T-helper 1 cell treated with Interleukin-12 subunit alpha and Interleukin-12 subunit beta and Interleukin-4 antibody, amounts not matched to agents 30 μg/mL and 1 μg/mL, for 36 hours (primary cell): ENCODE measurements around the gene RIMBP2.

ENCODE experiments used
- H3K27ac Mint-ChIP-seq: one replicate; pipeline ENCODE4 v1.8.0; 2021; ENCODE audit warnings: mild to moderate bottlenecking, mixed read lengths
- H3K27me3 Mint-ChIP-seq: one replicate; pipeline ENCODE4 v1.8.0; 2021; ENCODE audit warnings: low read depth, mixed read lengths
- H3K36me3 Mint-ChIP-seq: one replicate; pipeline ENCODE4 v1.8.0; 2021; ENCODE audit warnings: low read depth, mixed read lengths
- H3K4me1 Mint-ChIP-seq: one replicate; pipeline ENCODE4 v1.8.0; 2021; ENCODE audit warnings: low read depth, mixed read lengths
- H3K4me3 Mint-ChIP-seq: one replicate; pipeline ENCODE4 v1.8.0; 2021; ENCODE audit warnings: mild to moderate bottlenecking, moderate library complexity, mixed read lengths
- H3K9me3 Mint-ChIP-seq: one replicate; pipeline ENCODE4 v1.8.0; 2021; ENCODE audit warnings: mixed read lengths

The RIMBP2 gene

GRCh38 chr12:130435826-130436225 is 280.3 kb downstream of the RIMBP2 start:
- Mint-ChIP-seq H3K9me3 (peaks cover 8% of the 10 kb centered on the region), H3K4me1 (no peaks in the 10 kb centered on the region), H3K27ac (no peak overlapping the region), H3K27me3 (no peaks in the 10 kb centered on the region), H3K36me3 (peaks cover 1% of the 10 kb centered on the region), H3K4me3 (no peak overlapping the region)

GRCh38 chr12:130435331-130435730 is 280.8 kb downstream of the RIMBP2 start:
- no peak overlapping the region for H3K27ac Mint-ChIP-seq
- no peaks in the 10 kb centered on the region for H3K4me1 Mint-ChIP-seq
- H3K4me3 Mint-ChIP-seq, result no peak overlapping the region
- H3K9me3 Mint-ChIP-seq, result peaks cover 5% of the 10 kb centered on the region
- peaks cover 1% of the 10 kb centered on the region for H3K36me3 Mint-ChIP-seq
- no peaks in the 10 kb centered on the region for H3K27me3 Mint-ChIP-seq

- Mint-ChIP-seq H3K27ac (no peak overlapping the region), H3K4me3 (no peak overlapping the region), H3K27me3 (no peaks in the 10 kb centered on the region), H3K9me3 (peaks cover 5% of the 10 kb centered on the region), H3K36me3 (no peaks in the 10 kb centered on the region), H3K4me1 (no peaks in the 10 kb centered on the region)
Observed at GRCh38 chr12:130434560-130434959, 281.5 kb downstream of the RIMBP2 start.

- H3K27ac Mint-ChIP-seq, result no peak overlapping the region
- peaks cover under 1% of the 10 kb centered on the region for H3K9me3 Mint-ChIP-seq
- H3K27me3 Mint-ChIP-seq, result no peaks in the 10 kb centered on the region
- H3K4me1 Mint-ChIP-seq, result no peaks in the 10 kb centered on the region
- no peak overlapping the region for H3K4me3 Mint-ChIP-seq
- no peaks in the 10 kb centered on the region for H3K36me3 Mint-ChIP-seq
Observed at GRCh38 chr12:130433834-130434233, 282.3 kb downstream of the RIMBP2 start.

- no peak overlapping the region for H3K27ac Mint-ChIP-seq
- no peaks in the 10 kb centered on the region for H3K27me3 Mint-ChIP-seq
- no peak overlapping the region for H3K4me3 Mint-ChIP-seq
- H3K4me1 Mint-ChIP-seq, result no peaks in the 10 kb centered on the region
- H3K9me3 Mint-ChIP-seq, result no peaks in the 10 kb centered on the region
- H3K36me3 Mint-ChIP-seq, result no peaks in the 10 kb centered on the region
Observed at GRCh38 chr12:130433411-130433810, 282.7 kb downstream of the RIMBP2 start.

- H3K36me3 Mint-ChIP-seq, result no peaks in the 10 kb centered on the region
- no peaks in the 10 kb centered on the region for H3K4me1 Mint-ChIP-seq
- no peak overlapping the region for H3K27ac Mint-ChIP-seq
- H3K9me3 Mint-ChIP-seq, result no peaks in the 10 kb centered on the region
- no peaks in the 10 kb centered on the region for H3K27me3 Mint-ChIP-seq
- no peak overlapping the region for H3K4me3 Mint-ChIP-seq
Observed at GRCh38 chr12:130431176-130431575, 284.9 kb downstream of the RIMBP2 start.

- Mint-ChIP-seq H3K4me1 (no peaks in the 10 kb centered on the region), H3K27me3 (no peaks in the 10 kb centered on the region), H3K36me3 (no peaks in the 10 kb centered on the region), H3K4me3 (no peak overlapping the region), H3K9me3 (no peaks in the 10 kb centered on the region), H3K27ac (no peak overlapping the region)
Observed at GRCh38 chr12:130429656-130430505, 286.2 kb downstream of the RIMBP2 start.

GRCh38 chr12:130428116-130428515 is 288.0 kb downstream of the RIMBP2 start:
- Mint-ChIP-seq H3K36me3 (no peaks in the 10 kb centered on the region), H3K4me3 (no peak overlapping the region), H3K4me1 (no peaks in the 10 kb centered on the region), H3K27me3 (no peaks in the 10 kb centered on the region), H3K9me3 (no peaks in the 10 kb centered on the region), H3K27ac (no peak overlapping the region)

GRCh38 chr12:130427381-130427887 is 288.7 kb downstream of the RIMBP2 start:
- Mint-ChIP-seq H3K4me1 (no peaks in the 10 kb centered on the region), H3K27ac (no peak overlapping the region), H3K4me3 (no peak overlapping the region), H3K9me3 (no peaks in the 10 kb centered on the region), H3K27me3 (no peaks in the 10 kb centered on the region), H3K36me3 (no peaks in the 10 kb centered on the region)

GRCh38 chr12:130425698-130426245 is 290.3 kb downstream of the RIMBP2 start:
- H3K27me3 Mint-ChIP-seq, result no peaks in the 10 kb centered on the region
- H3K9me3 Mint-ChIP-seq, result no peaks in the 10 kb centered on the region
- no peaks in the 10 kb centered on the region for H3K4me1 Mint-ChIP-seq
- no peak overlapping the region for H3K27ac Mint-ChIP-seq
- no peaks in the 10 kb centered on the region for H3K36me3 Mint-ChIP-seq
- no peak overlapping the region for H3K4me3 Mint-ChIP-seq

GRCh38 chr12:130424858-130425697 is 291.0 kb downstream of the RIMBP2 start:
- H3K9me3 Mint-ChIP-seq, result no peaks in the 10 kb centered on the region
- no peaks in the 10 kb centered on the region for H3K4me1 Mint-ChIP-seq
- no peak overlapping the region for H3K4me3 Mint-ChIP-seq
- no peaks in the 10 kb centered on the region for H3K27me3 Mint-ChIP-seq
- no peaks in the 10 kb centered on the region for H3K36me3 Mint-ChIP-seq
- no peak overlapping the region for H3K27ac Mint-ChIP-seq

GRCh38 chr12:130423991-130424857 is 291.9 kb downstream of the RIMBP2 start:
- Mint-ChIP-seq H3K36me3 (no peaks in the 10 kb centered on the region), H3K4me1 (no peaks in the 10 kb centered on the region), H3K9me3 (no peaks in the 10 kb centered on the region), H3K27me3 (no peaks in the 10 kb centered on the region), H3K4me3 (no peak overlapping the region), H3K27ac (no peak overlapping the region)

GRCh38 chr12:130423136-130423535 is 293.0 kb downstream of the RIMBP2 start:
- Mint-ChIP-seq H3K27me3 (no peaks in the 10 kb centered on the region), H3K4me3 (no peak overlapping the region), H3K27ac (no peak overlapping the region), H3K4me1 (no peaks in the 10 kb centered on the region), H3K9me3 (no peaks in the 10 kb centered on the region), H3K36me3 (no peaks in the 10 kb centered on the region)

- H3K4me3 Mint-ChIP-seq, result no peak overlapping the region
- H3K9me3 Mint-ChIP-seq, result no peaks in the 10 kb centered on the region
- no peak overlapping the region for H3K27ac Mint-ChIP-seq
- H3K36me3 Mint-ChIP-seq, result no peaks in the 10 kb centered on the region
- no peaks in the 10 kb centered on the region for H3K4me1 Mint-ChIP-seq
- no peaks in the 10 kb centered on the region for H3K27me3 Mint-ChIP-seq
Observed at GRCh38 chr12:130422676-130423075, 293.4 kb downstream of the RIMBP2 start.
